IgD-negative memory B cell (primary cell): ENCODE measurements around the gene DTL. TPM values are rescaled to one million over a fixed set of nuclear protein-coding genes. Genes with fewer than 3 reads are reported as not detected.

Experiments used
- H3K27ac Mint-ChIP-seq, 3 donors: one replicate each; pipeline ENCODE4 v1.8.0; 2020 to 2022; ENCODE audit warnings: mild to moderate bottlenecking in 3 of 3, mixed read lengths in 3 of 3, moderate library complexity in 1 of 3
- H3K27me3 Mint-ChIP-seq: one replicate; pipeline ENCODE4 v1.8.0; 2021; ENCODE audit warnings: mixed read lengths
- H3K36me3 Mint-ChIP-seq: one replicate; pipeline ENCODE4 v1.8.0; 2020; ENCODE audit warnings: mild to moderate bottlenecking, mixed read lengths
- H3K4me1 Mint-ChIP-seq, 3 donors: one replicate each; pipeline ENCODE4 v1.8.0; 2020 to 2022; ENCODE audit warnings: mixed read lengths in 3 of 3, mild to moderate bottlenecking in 1 of 3
- H3K4me3 Mint-ChIP-seq, 4 donors: one replicate each; pipeline ENCODE4 v1.8.0; 2020 to 2022; ENCODE audit warnings: mild to moderate bottlenecking in 4 of 4, mixed read lengths in 4 of 4, moderate library complexity in 3 of 4
- H3K9me3 Mint-ChIP-seq, 3 donors: one replicate each; pipeline ENCODE4 v1.8.0; 2020 to 2021; ENCODE audit warnings: mixed read lengths in 3 of 3, mild to moderate bottlenecking in 1 of 3
- polyA plus RNA-seq: library from polyadenylated mRNA; unstranded; fragments of 300-500 nt; fragmentation: Illumina TruSeq; gene quantifications from one replicate; pipeline ENCODE4 v1.2.3, GENCODE V29; 2021

Gene DTL
- polyA plus RNA-seq, 1 donor from 2014 or later = 0.19 TPM

DNA sequence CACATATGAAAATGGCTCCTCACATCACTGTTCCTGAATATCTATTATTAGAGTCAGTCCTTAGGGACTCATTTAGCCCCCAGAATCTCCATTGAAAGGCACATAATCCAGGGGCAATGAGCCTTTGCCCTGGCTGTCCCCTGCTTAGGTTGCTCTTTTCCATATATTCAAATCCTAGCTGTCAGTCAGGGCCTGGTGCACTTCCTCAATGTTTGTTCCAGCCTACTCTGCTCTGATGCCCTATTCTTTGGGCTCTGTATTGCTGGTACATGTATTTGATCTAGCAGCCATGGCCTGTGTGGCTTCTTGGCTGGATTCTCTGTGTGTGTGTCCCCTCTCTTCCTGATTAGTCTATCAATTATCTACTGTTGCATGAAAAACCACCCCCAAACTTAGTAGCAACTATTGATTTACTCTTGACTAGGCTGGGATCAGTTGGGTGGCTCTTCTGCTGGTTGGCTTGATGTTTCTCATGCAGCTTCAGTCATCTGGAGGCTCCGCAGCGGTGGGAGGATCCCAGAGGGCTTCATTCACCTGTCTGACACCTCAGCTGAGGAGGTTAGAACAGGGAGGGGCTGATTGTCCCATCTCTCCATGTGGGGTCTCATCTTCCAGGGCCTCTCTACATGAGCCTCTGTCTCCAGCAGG is 107.5 kb downstream of the DTL start:
- peaks cover 3% of the 10 kb centered on the region for H3K36me3 Mint-ChIP-seq
- no peak overlapping the region for H3K4me3 Mint-ChIP-seq
- H3K27me3 Mint-ChIP-seq = no peaks in the 10 kb centered on the region
- H3K9me3 Mint-ChIP-seq = peaks cover 0 to 2% (median 0%) of the 10 kb centered on the region in 3 donors
- peaks cover 0 to 2% (median 1%) of the 10 kb centered on the region in 3 donors for H3K4me1 Mint-ChIP-seq
- peak overlapping the region in 2 of 3 donors; percentile 43 to 64 for H3K27ac Mint-ChIP-seq

GRCh38 chr1:212147581-212148033 is 112.1 kb downstream of the DTL start:
- H3K4me3 Mint-ChIP-seq = peak overlapping the region in 1 of 4 donors; percentile 37
- H3K9me3 Mint-ChIP-seq = peaks cover 0 to 2% (median 0%) of the 10 kb centered on the region in 3 donors
- peaks cover under 1% of the 10 kb centered on the region for H3K36me3 Mint-ChIP-seq
- H3K4me1 Mint-ChIP-seq = peaks cover 0 to 2% (median 1%) of the 10 kb centered on the region in 3 donors
- no peak overlapping the region for H3K27ac Mint-ChIP-seq
- H3K27me3 Mint-ChIP-seq = no peaks in the 10 kb centered on the region

DNA sequence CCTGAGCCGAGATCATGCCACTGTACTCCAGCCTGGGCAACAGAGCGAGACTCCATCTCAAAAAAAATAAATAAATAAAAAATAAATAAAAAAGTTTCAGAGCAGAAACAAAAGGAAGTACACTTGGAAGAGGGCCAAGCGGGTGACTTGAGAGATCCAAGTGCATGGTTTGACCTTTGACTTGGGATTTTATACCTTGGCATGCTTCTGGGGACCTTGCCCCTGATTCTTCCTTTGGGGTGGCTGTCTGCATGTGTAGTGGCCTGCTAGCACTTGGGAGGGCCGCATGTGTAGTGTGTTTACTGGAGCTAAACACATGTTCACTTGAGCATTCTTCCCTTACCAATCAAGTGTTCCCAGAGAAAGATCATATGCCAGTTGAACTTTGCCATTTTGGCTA is 114.0 kb downstream of the DTL start:
- peaks cover 3% of the 10 kb centered on the region for H3K36me3 Mint-ChIP-seq
- peaks cover 0 to 1% (median under 1%) of the 10 kb centered on the region in 3 donors for H3K4me1 Mint-ChIP-seq
- peaks cover 0 to under 1% (median 0%) of the 10 kb centered on the region in 3 donors for H3K9me3 Mint-ChIP-seq
- H3K27me3 Mint-ChIP-seq = no peaks in the 10 kb centered on the region
- H3K4me3 Mint-ChIP-seq = no peak overlapping the region
- no peak overlapping the region for H3K27ac Mint-ChIP-seq

GRCh38 chr1:212152308-212152693 is 116.8 kb downstream of the DTL start:
- Mint-ChIP-seq H3K4me1 (no peaks in the 10 kb centered on the region), H3K9me3 (no peaks in the 10 kb centered on the region), H3K36me3 (peaks cover 3% of the 10 kb centered on the region), H3K4me3 (no peak overlapping the region), H3K27ac (no peak overlapping the region), H3K27me3 (no peaks in the 10 kb centered on the region)

GRCh38 chr1:212152869-212153268 is 117.3 kb downstream of the DTL start:
- H3K4me3 Mint-ChIP-seq = peak overlapping the region in 2 of 4 donors; percentile 5 to 81
- H3K27ac Mint-ChIP-seq = no peak overlapping the region
- no peaks in the 10 kb centered on the region for H3K4me1 Mint-ChIP-seq
- H3K27me3 Mint-ChIP-seq = no peaks in the 10 kb centered on the region
- no peaks in the 10 kb centered on the region for H3K9me3 Mint-ChIP-seq
- H3K36me3 Mint-ChIP-seq = peaks cover 3% of the 10 kb centered on the region

DNA sequence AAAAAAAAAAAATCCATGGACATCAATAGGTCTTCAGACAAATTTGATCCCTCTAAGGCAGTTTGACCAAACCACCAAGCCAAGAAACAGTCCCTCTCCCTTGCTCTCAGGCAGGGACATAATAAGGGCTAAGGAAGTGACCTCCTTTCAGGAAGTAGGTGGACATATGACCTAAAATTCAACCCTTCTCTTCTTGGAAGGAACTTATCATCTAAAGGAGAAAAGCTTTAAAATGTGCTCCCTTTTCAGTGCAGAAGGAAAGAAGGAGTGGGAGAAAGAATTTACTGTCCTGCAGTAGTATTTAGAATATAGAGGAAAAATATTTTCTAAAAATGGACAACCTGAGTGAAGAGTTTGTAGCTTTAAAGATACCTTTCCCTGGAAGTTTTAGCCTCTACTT is 118.1 kb downstream of the DTL start:
- H3K4me1 Mint-ChIP-seq = no peaks in the 10 kb centered on the region
- no peaks in the 10 kb centered on the region for H3K27me3 Mint-ChIP-seq
- H3K4me3 Mint-ChIP-seq = no peak overlapping the region
- no peaks in the 10 kb centered on the region for H3K9me3 Mint-ChIP-seq
- peaks cover 3% of the 10 kb centered on the region for H3K36me3 Mint-ChIP-seq
- H3K27ac Mint-ChIP-seq = no peak overlapping the region

Other genes with a start within 250 kb of the DTL start
- 37.4 TPM for gene LPGAT1, start 205.0 kb upstream of the DTL start, polyA plus RNA-seq
- 14.1 TPM for gene INTS7, start 191 bp upstream of the DTL start, polyA plus RNA-seq
- gene PPP2R5A, start 249.7 kb downstream of the DTL start, polyA plus RNA-seq = 25.1 TPM